H9 (cell line): Measurements from ENCODE around the gene ENTR1. TPM values are rescaled to one million over a fixed set of nuclear protein-coding genes. Genes with fewer than 3 reads are reported as not detected.

Source experiments
- DNase-seq: peaks from one replicate; pipeline ENCODE4 v3.0.0-alpha.2; 2017
- H2AFZ ChIP-seq: one replicate; pipeline ENCODE4 v1.6.1; 2013; ENCODE audit warnings: mild to moderate bottlenecking, low read length, control low read depth, moderate library complexity
- H2AK5ac ChIP-seq: 2 replicates; pipeline ENCODE4 v1.6.1; 2013; ENCODE audit warnings: low read length, control low read depth, mixed read lengths; ENCODE audit not compliant: insufficient read length
- H2BK120ac ChIP-seq: one replicate; pipeline ENCODE4 v1.6.1; 2013; ENCODE audit warnings: low read depth, mild to moderate bottlenecking, low read length, control low read depth, inconsistent platforms; ENCODE audit not compliant: poor library complexity, severe bottlenecking
- H2BK12ac ChIP-seq: 2 replicates; pipeline ENCODE4 v1.6.1; 2013; ENCODE audit warnings: low read length, control low read depth, mixed read lengths, low read depth; ENCODE audit not compliant: insufficient read length
- H2BK15ac ChIP-seq: 2 replicates; pipeline ENCODE4 v1.6.1; 2013; ENCODE audit warnings: low read depth, low read length, control low read depth
- H2BK20ac ChIP-seq: one replicate; pipeline ENCODE4 v1.6.1; 2013; ENCODE audit warnings: low read depth, mild to moderate bottlenecking, low read length, control low read depth, inconsistent platforms; ENCODE audit not compliant: poor library complexity, severe bottlenecking
- H2BK5ac ChIP-seq: 2 replicates; pipeline ENCODE4 v1.6.1; 2013; ENCODE audit warnings: low read length, control low read depth, mixed read lengths; ENCODE audit not compliant: insufficient read length
- H3K14ac ChIP-seq: 2 replicates; pipeline ENCODE4 v1.6.1; 2013; ENCODE audit warnings: low read length, control low read depth; ENCODE audit not compliant: insufficient read depth
- H3K18ac ChIP-seq: 2 replicates; pipeline ENCODE4 v1.6.1; 2013; ENCODE audit warnings: low read depth, mild to moderate bottlenecking, mixed read lengths, low read length, control low read depth; ENCODE audit not compliant: insufficient read length
- H3K23ac ChIP-seq: 2 replicates; pipeline ENCODE4 v1.6.1; 2013; ENCODE audit warnings: low read length, control low read depth, mixed read lengths, low read depth; ENCODE audit not compliant: insufficient read length
- H3K23me2 ChIP-seq: 2 replicates; pipeline ENCODE4 v1.6.1; 2013; ENCODE audit warnings: low read depth, mild to moderate bottlenecking, mixed read lengths, low read length, control low read depth; ENCODE audit not compliant: insufficient read length, poor library complexity, severe bottlenecking
- H3K27ac ChIP-seq: 2 replicates; pipeline ENCODE4 v1.5.1; 2013; ENCODE audit warnings: low read length, control low read depth, mixed read lengths, low read depth; ENCODE audit not compliant: insufficient read length
- H3K27me3 ChIP-seq: 2 replicates; pipeline ENCODE4 v1.6.1; 2013; ENCODE audit warnings: low read length, control low read depth, inconsistent platforms; ENCODE audit not compliant: insufficient read depth
- H3K4ac ChIP-seq: 2 replicates; pipeline ENCODE4 v1.6.1; 2013; ENCODE audit warnings: low read depth, mild to moderate bottlenecking, control low read depth, inconsistent platforms, low read length, moderate library complexity
- H3K4me1 ChIP-seq: 2 replicates; pipeline ENCODE4 v1.6.1; 2013; ENCODE audit warnings: low read length, control low read depth, inconsistent platforms; ENCODE audit not compliant: insufficient read depth
- H3K4me2 ChIP-seq: 2 replicates; pipeline ENCODE4 v1.6.1; 2013; ENCODE audit warnings: low read length, control low read depth, mixed read lengths; ENCODE audit not compliant: insufficient read length, insufficient read depth
- H3K56ac ChIP-seq: 2 replicates; pipeline ENCODE4 v1.6.1; 2013; ENCODE audit warnings: low read depth, mild to moderate bottlenecking, mixed read lengths, low read length, control low read depth; ENCODE audit not compliant: insufficient read length
- H3K79me1 ChIP-seq: 2 replicates; pipeline ENCODE4 v1.6.1; 2013; ENCODE audit warnings: low read depth, mild to moderate bottlenecking, moderate library complexity, low read length, control low read depth, inconsistent platforms; ENCODE audit not compliant: insufficient read depth, poor library complexity, severe bottlenecking
- H3K79me2 ChIP-seq: 2 replicates; pipeline ENCODE4 v1.6.1; 2013; ENCODE audit warnings: low read length, control low read depth, inconsistent platforms; ENCODE audit not compliant: insufficient read depth
- H3K9ac ChIP-seq: 2 replicates; pipeline ENCODE4 v1.6.1; 2013; ENCODE audit warnings: low read length, control low read depth, mixed read lengths; ENCODE audit not compliant: insufficient read length; ENCODE audit errors: extremely low read depth
- H3K9me3 ChIP-seq: one replicate; pipeline ENCODE4 v1.6.1; 2013; ENCODE audit warnings: low read depth, low read length, inconsistent platforms; ENCODE audit not compliant: control insufficient read depth
- H3T11ph ChIP-seq: one replicate; pipeline ENCODE4 v1.6.1; 2013; ENCODE audit warnings: mild to moderate bottlenecking, low read length, control low read depth, inconsistent platforms
- H4K20me1 ChIP-seq: one replicate; pipeline ENCODE4 v1.6.1; 2013; ENCODE audit not compliant: control insufficient read depth, insufficient read length, insufficient read depth
- H4K5ac ChIP-seq: 2 replicates; pipeline ENCODE4 v1.6.1; 2013; ENCODE audit warnings: low read depth, mild to moderate bottlenecking, mixed read lengths, low read length, control low read depth; ENCODE audit not compliant: insufficient read length
- H4K8ac ChIP-seq: replicated peaks from 2 replicates; pipeline ENCODE4 v1.6.1; 2013; ENCODE audit warnings: low read length, control low read depth, mixed read lengths, low read depth; ENCODE audit not compliant: insufficient read length
- H4K91ac ChIP-seq: 2 replicates; pipeline ENCODE4 v1.6.1; 2013; ENCODE audit warnings: low read depth, mild to moderate bottlenecking, moderate library complexity, mixed read lengths, low read length, control low read depth; ENCODE audit not compliant: insufficient read length
- H3K27ac Mint-ChIP-seq, 3 experiments: 2 replicates in 2 of 3; 3 replicates in 1 of 3; pipeline ENCODE4 v1.8.0; 2020 to 2021; ENCODE audit warnings: mixed read lengths in 3 of 3, mild to moderate bottlenecking in 1 of 3, moderate library complexity in 1 of 3
- H3K27me3 Mint-ChIP-seq: 2 replicates; pipeline ENCODE4 v1.8.0; 2021; ENCODE audit warnings: low read depth, mild to moderate bottlenecking, moderate library complexity, mixed read lengths
- H3K36me3 Mint-ChIP-seq, 3 experiments: 2 replicates in 2 of 3; 3 replicates in 1 of 3; pipeline ENCODE4 v1.8.0; 2020 to 2021; ENCODE audit warnings: low read depth in 3 of 3, mixed read lengths in 3 of 3; ENCODE audit not compliant: insufficient read depth in 1 of 3
- H3K4me1 Mint-ChIP-seq, 2 experiments: 2 replicates each; pipeline ENCODE4 v1.8.0; 2020; ENCODE audit warnings: mixed read lengths in 2 of 2
- H3K4me3 Mint-ChIP-seq, 2 experiments: 2 replicates in 1 of 2; 3 replicates in 1 of 2; pipeline ENCODE4 v1.8.0; 2020 to 2021; ENCODE audit warnings: mild to moderate bottlenecking in 2 of 2, mixed read lengths in 2 of 2, moderate library complexity in 1 of 2
- H3K9me3 Mint-ChIP-seq, 2 experiments: 2 replicates in 1 of 2; 3 replicates in 1 of 2; pipeline ENCODE4 v1.8.0; 2020; ENCODE audit warnings: mild to moderate bottlenecking in 2 of 2, mixed read lengths in 2 of 2, moderate library complexity in 1 of 2
- CTCF ChIP-seq: fragments of 200-600 bp; sonication (generic); conservative IDR thresholded peaks from 3 replicates; pipeline ENCODE4 v1.8.0; 2021; ENCODE audit warnings: antibody characterized with exemption, mild to moderate bottlenecking
- WGBS: extraction: QIAGEN DNeasy Blood & Tissue Kit; methylation state at CpG from one replicate; pipeline ENCODE4 v1.1.7; 2013; ENCODE audit warnings: missing lambda C conversion rate, low lambda C conversion rate, mixed read lengths; ENCODE audit not compliant: insufficient read length; ENCODE audit errors: extremely low coverage; 5-methylcytosine and 5-hydroxymethylcytosine counted together
- total RNA-seq: library from RNA; stranded (reverse); gene quantifications from 2 replicates; pipeline ENCODE4 v1.2.1, GENCODE V29; 2021

ENTR1 gene
- total RNA-seq, 1 experiment from 2014 or later, result 108 TPM

GRCh38 chr9:136423432-136424146 is 13.2 kb upstream of the ENTR1 start:
- H2BK20ac ChIP-seq, result no peak overlapping the region
- no CpG with 5 or more reads among the region's 43 CpGs for WGBS
- no peak overlapping the region for H3K27ac Mint-ChIP-seq

More at GRCh38 chr9:136423432-136424146, 13.2 kb upstream of the ENTR1 start:
- TF ChIP-seq CTCF, result no peak
- no peaks in the 10 kb centered on the region for H3K79me2 ChIP-seq
- no peaks in the 10 kb centered on the region for H3K4me1 ChIP-seq
- H3K4me1 Mint-ChIP-seq, result no peaks in the 10 kb centered on the region
- H3K27me3 Mint-ChIP-seq, result no peaks in the 10 kb centered on the region
- H3K4me2 ChIP-seq, result no peak overlapping the region
- no peaks in the 10 kb centered on the region for H3K79me1 ChIP-seq
- H3K9ac ChIP-seq, result no peak overlapping the region
- no peaks in the 10 kb centered on the region for H3K27me3 ChIP-seq
- no peak overlapping the region for H4K8ac ChIP-seq
- no peak overlapping the region for H3K4me3 Mint-ChIP-seq
- H2BK120ac ChIP-seq, result no peak overlapping the region
- H2BK15ac ChIP-seq, result no peak overlapping the region
- no peak overlapping the region for H2AK5ac ChIP-seq
- no peak overlapping the region for H2BK12ac ChIP-seq
- no peak overlapping the region for H4K91ac ChIP-seq
- H2BK5ac ChIP-seq, result no peak overlapping the region
- no peak for DNase-seq
- no peak overlapping the region for H3K27ac ChIP-seq
- H3K56ac ChIP-seq, result no peak overlapping the region
- H3K9me3 ChIP-seq, result no peaks in the 10 kb centered on the region
- H3K18ac ChIP-seq, result no peak overlapping the region
- no peaks in the 10 kb centered on the region for H3K9me3 Mint-ChIP-seq
- H2AFZ ChIP-seq, result no peak overlapping the region
- H4K20me1 ChIP-seq, result no peaks in the 10 kb centered on the region
- H3K23me2 ChIP-seq, result no peaks in the 10 kb centered on the region
- H3T11ph ChIP-seq, result no peak overlapping the region
- no peak overlapping the region for H4K5ac ChIP-seq
- no peak overlapping the region for H3K23ac ChIP-seq
- no peak overlapping the region for H3K4ac ChIP-seq
- H3K14ac ChIP-seq, result no peak overlapping the region
- H3K36me3 Mint-ChIP-seq, result peaks cover 12 to 77% (median 53%) of the 10 kb centered on the region in 3 experiments; a peak in 6 of 7 replicates
